IMR-90 (cell line): ENCODE results near the gene RHOD. TPM values are rescaled to one million over a fixed set of nuclear protein-coding genes. Genes with fewer than 3 reads are reported as not detected.
A peak's percentile ranks its signal among the peaks of the same experiment; 100 is the strongest.

Experiments used
- ATAC-seq: fragments of 200-7000 bp; cut with Tn5 transposase; 2 replicates; pipeline ENCODE4 v1.9.1; 2020; ENCODE audit warnings: low read depth, mild to moderate bottlenecking, moderate library complexity
- BruUV-seq: library from RNA; stranded (reverse); fragments of 400-500 nt; replicated peaks from 2 replicates; lab custom pipeline; 2021; lab: Mats Ljungman, UMichigan
- CTCF ChIA-PET: fragments of 300-600 bp; formaldehyde crosslinking; extraction: SDS; loops from one replicate; lab custom pipeline; 2021; ENCODE audit warnings: antibody characterized with exemption; lab: Yijun Ruan, JAX
- POLR2A ChIA-PET: fragments of 300-600 bp; sonication (Branson Sonifier 250); formaldehyde crosslinking; loops from one replicate; lab custom pipeline; 2022; ENCODE audit warnings: antibody characterized with exemption; ENCODE audit not compliant: unreplicated experiment; lab: Charles Lee
- DNase-seq: peaks from one replicate; pipeline ENCODE4 v3.0.0; 2013
- H2AFZ ChIP-seq: replicated peaks from 2 replicates; pipeline ENCODE3; 2013; ENCODE audit warnings: low read length, mild to moderate bottlenecking; ENCODE audit not compliant: poor library complexity
- H2AK5ac ChIP-seq: 2 replicates; pipeline ENCODE4 v1.6.1; 2013; ENCODE audit warnings: low read depth, low read length, inconsistent platforms
- H2AK9ac ChIP-seq: replicated peaks from 2 replicates; pipeline ENCODE3; 2013; ENCODE audit warnings: mild to moderate bottlenecking, low read depth, low read length, moderate library complexity; ENCODE audit not compliant: poor library complexity
- H2BK120ac ChIP-seq: 2 replicates; pipeline ENCODE4 v1.6.1; 2013; ENCODE audit warnings: low read depth, low read length, inconsistent platforms
- H2BK15ac ChIP-seq: 3 replicates; pipeline ENCODE4 v1.6.1; 2013; ENCODE audit warnings: low read depth, low read length, inconsistent platforms
- H2BK20ac ChIP-seq: 2 replicates; pipeline ENCODE4 v1.6.1; 2013; ENCODE audit warnings: low read depth, mild to moderate bottlenecking, inconsistent platforms, low read length, moderate library complexity
- H2BK5ac ChIP-seq: 2 replicates; pipeline ENCODE4 v1.6.1; 2013; ENCODE audit warnings: mild to moderate bottlenecking, low read depth, low read length, inconsistent platforms; ENCODE audit not compliant: poor library complexity, severe bottlenecking
- H3K14ac ChIP-seq: replicated peaks from 2 replicates; pipeline ENCODE4 v1.6.1; 2013; ENCODE audit warnings: low read depth, low read length, inconsistent platforms
- H3K18ac ChIP-seq: 2 replicates; pipeline ENCODE4 v1.6.1; 2013; ENCODE audit warnings: low read depth, low read length, control low read depth
- H3K23ac ChIP-seq: 2 replicates; pipeline ENCODE4 v1.6.1; 2013; ENCODE audit warnings: low read depth, low read length, inconsistent platforms
- H3K27ac ChIP-seq: 2 replicates; pipeline ENCODE4 v1.5.1; 2013; ENCODE audit warnings: mild to moderate bottlenecking, control low read depth, low read length; ENCODE audit not compliant: insufficient read depth
- H3K27me3 ChIP-seq: 2 replicates; pipeline ENCODE4 v1.6.1; 2013; ENCODE audit warnings: low read length; ENCODE audit not compliant: control insufficient read depth, insufficient read depth
- H3K36me3 ChIP-seq: 2 replicates; pipeline ENCODE4 v1.6.1; 2013; ENCODE audit warnings: low read length, mixed read lengths; ENCODE audit not compliant: control insufficient read depth, insufficient read depth
- H3K4ac ChIP-seq: 2 replicates; pipeline ENCODE4 v1.6.1; 2013; ENCODE audit warnings: low read depth, low read length, inconsistent platforms
- H3K4me1 ChIP-seq: 2 replicates; pipeline ENCODE4 v1.6.1; 2013; ENCODE audit warnings: low read length, mixed read lengths; ENCODE audit not compliant: control insufficient read depth, insufficient read depth
- H3K4me2 ChIP-seq: 2 replicates; pipeline ENCODE4 v1.6.1; 2013; ENCODE audit warnings: low read depth, mild to moderate bottlenecking, control low read depth, low read length, moderate library complexity
- H3K4me3 ChIP-seq: 2 replicates; pipeline ENCODE4 v1.5.1; 2013; ENCODE audit warnings: low read depth, mild to moderate bottlenecking, control low read depth, low read length, moderate library complexity; ENCODE audit not compliant: insufficient read depth
- H3K56ac ChIP-seq: 2 replicates; pipeline ENCODE4 v1.6.1; 2013; ENCODE audit warnings: low read length, inconsistent platforms; ENCODE audit not compliant: insufficient read depth; ENCODE audit errors: extremely low read depth
- H3K79me1 ChIP-seq, 2 experiments: 2 replicates each; pipeline ENCODE4 v1.6.1; 2013; ENCODE audit warnings: low read length in 2 of 2, inconsistent platforms in 1 of 2, low read depth in 1 of 2
- H3K9ac ChIP-seq: 2 replicates; pipeline ENCODE4 v1.6.1; 2013; ENCODE audit warnings: low read depth, low read length, control low read depth
- H3K9me1 ChIP-seq: 2 replicates; pipeline ENCODE4 v1.6.1; 2013; ENCODE audit warnings: low read length, inconsistent platforms; ENCODE audit not compliant: insufficient read depth
- H3K9me3 ChIP-seq: 2 replicates; pipeline ENCODE4 v1.6.1; 2013; ENCODE audit warnings: low read length; ENCODE audit not compliant: control insufficient read depth, insufficient read depth
- H4K20me1 ChIP-seq: 2 replicates; pipeline ENCODE4 v1.6.1; 2013; ENCODE audit warnings: low read length, inconsistent platforms; ENCODE audit not compliant: insufficient read depth
- H4K5ac ChIP-seq: 2 replicates; pipeline ENCODE4 v1.6.1; 2013; ENCODE audit warnings: mild to moderate bottlenecking, low read depth, low read length, control low read depth
- H4K8ac ChIP-seq, 2 experiments: 2 replicates each; pipeline ENCODE4 v1.6.1; 2013; ENCODE audit warnings: low read depth in 2 of 2, low read length in 2 of 2, control low read depth in 1 of 2, inconsistent platforms in 1 of 2
- H4K91ac ChIP-seq: 2 replicates; pipeline ENCODE4 v1.6.1; 2013; ENCODE audit warnings: low read depth, low read length, inconsistent platforms; ENCODE audit not compliant: insufficient read depth
- BHLHE40 ChIP-seq: fragments of 150-350 bp; IDR thresholded peaks from 2 replicates; pipeline ENCODE4 v1.6.1; 2016; ENCODE audit warnings: mild to moderate bottlenecking, low read depth, low read length
- CHD1 ChIP-seq: IDR thresholded peaks from 2 replicates; pipeline ENCODE4 v1.6.1; 2012; ENCODE audit warnings: low read depth, low read length, improper control_type of control experiment
- CTCF ChIP-seq: conservative IDR thresholded peaks from 2 replicates; pipeline ENCODE4 v1.5.1; 2012; ENCODE audit warnings: mild to moderate bottlenecking, low read depth, low read length, improper control_type of control experiment
- ELK1 ChIP-seq: fragments of 150-350 bp; IDR thresholded peaks from 2 replicates; pipeline ENCODE4 v1.6.1; 2016; ENCODE audit warnings: low read depth, mild to moderate bottlenecking, low read length, moderate library complexity, borderline replicate concordance
- FOS ChIP-seq: fragments of 150-350 bp; IDR thresholded peaks from 2 replicates; pipeline ENCODE4 v1.6.1; 2016; ENCODE audit warnings: low read depth, low read length
- MAZ ChIP-seq: IDR thresholded peaks from 2 replicates; pipeline ENCODE4 v1.6.1; 2012; ENCODE audit warnings: low read depth, mild to moderate bottlenecking, low read length, improper control_type of control experiment, moderate library complexity, borderline replicate concordance
- MXI1 ChIP-seq: IDR thresholded peaks from 2 replicates; pipeline ENCODE4 v1.6.1; 2012; ENCODE audit warnings: low read depth, mild to moderate bottlenecking, low read length, moderate library complexity, borderline replicate concordance
- NFE2L2 ChIP-seq: fragments of 150-350 bp; IDR thresholded peaks from 2 replicates; pipeline ENCODE4 v1.6.1; 2016; ENCODE audit warnings: low read depth, mild to moderate bottlenecking, low read length
- RCOR1 ChIP-seq: IDR thresholded peaks from 2 replicates; pipeline ENCODE4 v1.6.1; 2012; ENCODE audit warnings: mild to moderate bottlenecking, low read length, improper control_type of control experiment; ENCODE audit not compliant: insufficient replicate concordance
- SMC3 ChIP-seq: fragments of 150-350 bp; IDR thresholded peaks from 2 replicates; pipeline ENCODE4 v1.6.1; 2016; ENCODE audit warnings: low read depth, mild to moderate bottlenecking, antibody characterized with exemption, low read length, moderate library complexity
- WGBS, 2 experiments: methylation state at CpG; one replicate each; pipeline versions ENCODE4 v1.1.5 to v1.1.7; 2013; ENCODE audit warnings: missing lambda C conversion rate in 2 of 2; ENCODE audit not compliant: insufficient read length in 1 of 2; ENCODE audit errors: extremely low coverage in 2 of 2; 5-methylcytosine and 5-hydroxymethylcytosine counted together
- dilution Hi-C: fragments of 300-500 bp; cut with HindIII; formaldehyde crosslinking; loops from one replicate; pipeline ENCODE4 v1.14.3; 2018; ENCODE audit warnings: low sequenced_read_pairs; ENCODE audit not compliant: unreplicated experiment
- in situ Hi-C: fragments of 300-500 bp; cut with MboI; formaldehyde crosslinking; loops from 3 replicates; pipeline ENCODE4 v1.14.3; 2019; ENCODE audit warnings: low sequenced_read_pairs, inconsistent platforms, mixed read lengths
- intact Hi-C: fragments of 100-400 bp; cut with micrococcal nuclease; formaldehyde crosslinking; loops from 2 replicates; pipeline ENCODE4 v1.10.0; 2022
- polyA plus RNA-seq, 3 experiments: library from polyadenylated mRNA; depleted of rRNA; stranded (reverse); fragments of >200 nt; gene quantifications; 2 replicates each; pipeline ENCODE4 v1.2.3, GENCODE V29; 2012; ENCODE audit warnings: low replicate concordance in 1 of 3
- total RNA-seq: library from RNA; depleted of rRNA; stranded (reverse); fragments of >200 nt; gene quantifications from 2 replicates; pipeline ENCODE4 v1.2.3, GENCODE V29; 2012
- TF ChIP-seq, protein P1 (sequence below): fragments of 150-350 bp; IDR thresholded peaks from 2 replicates; pipeline ENCODE4 v1.6.1; 2017; ENCODE audit warnings: mild to moderate bottlenecking, antibody characterized with exemption, low read length, low read depth

The RHOD gene
- total and polyA plus RNA-seq, 2 of the 4 experiments (the other 2 are of a cell fraction): 4.7 to 10.9 TPM

DNA sequence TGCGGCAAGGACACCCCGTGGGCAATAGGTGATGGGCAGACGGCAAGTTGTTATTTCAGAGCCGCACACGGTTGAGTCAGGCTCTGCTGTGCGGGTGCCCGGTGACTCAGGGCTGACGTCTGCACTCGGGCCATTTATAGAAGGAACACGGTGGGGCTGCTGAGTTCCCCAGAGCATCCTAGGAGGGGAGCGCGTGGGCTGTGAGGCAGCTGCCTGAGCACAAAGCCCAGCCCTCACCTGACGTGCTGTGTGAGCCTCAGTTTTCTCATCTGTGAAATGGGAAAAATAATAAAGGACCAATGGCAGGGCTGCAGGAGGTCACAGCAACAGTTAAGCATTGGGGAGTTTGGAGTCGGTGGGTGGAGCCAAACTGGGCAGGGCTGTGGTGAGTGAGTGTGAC is 11.3 kb upstream of the RHOD start:
- dilution Hi-C loops: no loop called here

More for the DNA sequence above, 11.3 kb upstream of the RHOD start:
- H3K27ac ChIP-seq: no peak overlapping the region
- TF ChIP-seq MAZ: peak; percentile 70
- TF ChIP-seq FOS: peak; percentile 92
- no peak for TF ChIP-seq NFE2L2
- TF ChIP-seq RCOR1: peak; percentile 100
- TF ChIP-seq MXI1: no peak
- TF ChIP-seq ELK1: no peak
- TF ChIP-seq, protein P1, sequence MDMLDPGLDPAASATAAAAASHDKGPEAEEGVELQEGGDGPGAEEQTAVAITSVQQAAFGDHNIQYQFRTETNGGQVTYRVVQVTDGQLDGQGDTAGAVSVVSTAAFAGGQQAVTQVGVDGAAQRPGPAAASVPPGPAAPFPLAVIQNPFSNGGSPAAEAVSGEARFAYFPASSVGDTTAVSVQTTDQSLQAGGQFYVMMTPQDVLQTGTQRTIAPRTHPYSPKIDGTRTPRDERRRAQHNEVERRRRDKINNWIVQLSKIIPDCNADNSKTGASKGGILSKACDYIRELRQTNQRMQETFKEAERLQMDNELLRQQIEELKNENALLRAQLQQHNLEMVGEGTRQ: peak; percentile 29; the same call in 1 of the 2 replicates
- TF ChIP-seq CTCF: 0 out of 2 replicates have a peak, but pooled peaks have one; percentile 17
- TF ChIP-seq CHD1: no peak
- TF ChIP-seq SMC3: peak; percentile 41
- peak; percentile 75 for TF ChIP-seq BHLHE40
- no peaks in the 10 kb centered on the region for H3K79me1 ChIP-seq
- no peak overlapping the region for H3K9ac ChIP-seq
- no peak overlapping the region for H4K5ac ChIP-seq
- ATAC-seq (peak; percentile 90), DNase-seq (peak; percentile 95)
- no peak overlapping the region for H4K8ac ChIP-seq
- H2BK5ac ChIP-seq: no peak overlapping the region
- no peak overlapping the region for H3K4me3 ChIP-seq
- intact Hi-C loops: no loop called here
- H3K9me3 ChIP-seq: no peaks in the 10 kb centered on the region
- H3K27me3 ChIP-seq: peaks cover 11% of the 10 kb centered on the region
- no peak overlapping the region for H2AFZ ChIP-seq
- no peak overlapping the region for H3K14ac ChIP-seq
- 5% methylated on average over 5 of the region's 14 CpGs; no CpG with 5 or more reads in 1 of the 2 experiments for WGBS, 2 experiments
- peak overlapping the region; percentile 60 for H2AK9ac ChIP-seq
- peaks cover 10% of the 10 kb centered on the region; the same call in 1 of the 2 replicates for H4K20me1 ChIP-seq
- in situ Hi-C loops: no loop called here
- H2BK20ac ChIP-seq: no peak overlapping the region
- CTCF ChIA-PET: no interaction called here
- H4K91ac ChIP-seq: no peak overlapping the region; the same call in 1 of the 2 replicates
- peaks cover 4% of the 10 kb centered on the region; the same call in 1 of the 2 replicates for H3K9me1 ChIP-seq
- no peak overlapping the region for H3K18ac ChIP-seq
- H3K56ac ChIP-seq: no peak overlapping the region
- peaks cover 21% of the 10 kb centered on the region for H3K4me1 ChIP-seq
- no peak overlapping the region for H3K4me2 ChIP-seq
- H3K36me3 ChIP-seq: no peaks in the 10 kb centered on the region
- POLR2A ChIA-PET: no interaction called here
- BruUV-seq: no TSS peak
- H3K23ac ChIP-seq: no peak overlapping the region
- peak overlapping the region; percentile 36; the same call in 1 of the 2 replicates for H3K4ac ChIP-seq
- H2BK15ac ChIP-seq: no peak overlapping the region
- H2AK5ac ChIP-seq: peak overlapping the region; percentile 36
- 0 out of 2 replicates have a peak overlapping the region, but pooled peaks have one; percentile 0 for H2BK120ac ChIP-seq
